ENCODE results near the gene KDF1. TPM values are rescaled to one million over a fixed set of nuclear protein-coding genes. Genes with fewer than 3 reads are reported as not detected.

Gene KDF1
- total and polyA plus RNA-seq, 2 experiments from 2014 or later: 13.6 to 21.1 TPM

GRCh38 chr1:26970810-26971209 is 10.5 kb upstream of the KDF1 start:
- H3K4me3 Mint-ChIP-seq: no peak overlapping the region
- Histone ChIP-seq H2AFZ (no peak overlapping the region), H3K36me3 (ENCODE audit: insufficient read depth) (no peaks in the 10 kb centered on the region), H3K79me2 (replicated peaks; ENCODE audit: insufficient read depth) (no peaks in the 10 kb centered on the region), H4K20me1 (replicated peaks; ENCODE audit: insufficient read depth) (no peaks in the 10 kb centered on the region), H3K9me2 (ENCODE audit: insufficient read depth) (no peaks in the 10 kb centered on the region), H3F3A (replicated peaks; ENCODE audit: low read depth) (no peaks in the 10 kb centered on the region), H3K27me3 (ENCODE audit: insufficient read depth) (no peaks in the 10 kb centered on the region), H3K4me1 (ENCODE audit: insufficient read depth) (peaks cover 11% of the 10 kb centered on the region; the same call in 1 of the 2 replicates), H3K4me3 (no peak overlapping the region), H3K4me2 (no peak overlapping the region), H3K27ac (ENCODE audit: low read depth) (no peak overlapping the region)
- H3K27ac Mint-ChIP-seq: no peak overlapping the region
- TF ChIP-seq REST (IDR thresholded peaks at IDR 0.05; ENCODE audit: unreplicated experiment) (no peak), NANOG (IDR thresholded peaks at IDR 0.05; ENCODE audit: borderline replicate concordance) (no peak), ETS1 (IDR thresholded peaks at IDR 0.05) (no peak), EZH2 (IDR thresholded peaks at IDR 0.05; ENCODE audit: low read depth, unreplicated experiment) (no peak), EZH2phosphoT487 (IDR thresholded peaks at IDR 0.05; ENCODE audit: unreplicated experiment) (no peak), CREB1 (CRISPR knock-in tag; IDR thresholded peaks at IDR 0.05; ENCODE audit: low read depth) (no peak), POLR2AphosphoS5 (IDR thresholded peaks at IDR 0.05; ENCODE audit: low read depth) (no peak), STAT1 (IDR thresholded peaks at IDR 0.05; ENCODE audit: unreplicated experiment) (no peak)
- TF ChIP-seq, protein P1, sequence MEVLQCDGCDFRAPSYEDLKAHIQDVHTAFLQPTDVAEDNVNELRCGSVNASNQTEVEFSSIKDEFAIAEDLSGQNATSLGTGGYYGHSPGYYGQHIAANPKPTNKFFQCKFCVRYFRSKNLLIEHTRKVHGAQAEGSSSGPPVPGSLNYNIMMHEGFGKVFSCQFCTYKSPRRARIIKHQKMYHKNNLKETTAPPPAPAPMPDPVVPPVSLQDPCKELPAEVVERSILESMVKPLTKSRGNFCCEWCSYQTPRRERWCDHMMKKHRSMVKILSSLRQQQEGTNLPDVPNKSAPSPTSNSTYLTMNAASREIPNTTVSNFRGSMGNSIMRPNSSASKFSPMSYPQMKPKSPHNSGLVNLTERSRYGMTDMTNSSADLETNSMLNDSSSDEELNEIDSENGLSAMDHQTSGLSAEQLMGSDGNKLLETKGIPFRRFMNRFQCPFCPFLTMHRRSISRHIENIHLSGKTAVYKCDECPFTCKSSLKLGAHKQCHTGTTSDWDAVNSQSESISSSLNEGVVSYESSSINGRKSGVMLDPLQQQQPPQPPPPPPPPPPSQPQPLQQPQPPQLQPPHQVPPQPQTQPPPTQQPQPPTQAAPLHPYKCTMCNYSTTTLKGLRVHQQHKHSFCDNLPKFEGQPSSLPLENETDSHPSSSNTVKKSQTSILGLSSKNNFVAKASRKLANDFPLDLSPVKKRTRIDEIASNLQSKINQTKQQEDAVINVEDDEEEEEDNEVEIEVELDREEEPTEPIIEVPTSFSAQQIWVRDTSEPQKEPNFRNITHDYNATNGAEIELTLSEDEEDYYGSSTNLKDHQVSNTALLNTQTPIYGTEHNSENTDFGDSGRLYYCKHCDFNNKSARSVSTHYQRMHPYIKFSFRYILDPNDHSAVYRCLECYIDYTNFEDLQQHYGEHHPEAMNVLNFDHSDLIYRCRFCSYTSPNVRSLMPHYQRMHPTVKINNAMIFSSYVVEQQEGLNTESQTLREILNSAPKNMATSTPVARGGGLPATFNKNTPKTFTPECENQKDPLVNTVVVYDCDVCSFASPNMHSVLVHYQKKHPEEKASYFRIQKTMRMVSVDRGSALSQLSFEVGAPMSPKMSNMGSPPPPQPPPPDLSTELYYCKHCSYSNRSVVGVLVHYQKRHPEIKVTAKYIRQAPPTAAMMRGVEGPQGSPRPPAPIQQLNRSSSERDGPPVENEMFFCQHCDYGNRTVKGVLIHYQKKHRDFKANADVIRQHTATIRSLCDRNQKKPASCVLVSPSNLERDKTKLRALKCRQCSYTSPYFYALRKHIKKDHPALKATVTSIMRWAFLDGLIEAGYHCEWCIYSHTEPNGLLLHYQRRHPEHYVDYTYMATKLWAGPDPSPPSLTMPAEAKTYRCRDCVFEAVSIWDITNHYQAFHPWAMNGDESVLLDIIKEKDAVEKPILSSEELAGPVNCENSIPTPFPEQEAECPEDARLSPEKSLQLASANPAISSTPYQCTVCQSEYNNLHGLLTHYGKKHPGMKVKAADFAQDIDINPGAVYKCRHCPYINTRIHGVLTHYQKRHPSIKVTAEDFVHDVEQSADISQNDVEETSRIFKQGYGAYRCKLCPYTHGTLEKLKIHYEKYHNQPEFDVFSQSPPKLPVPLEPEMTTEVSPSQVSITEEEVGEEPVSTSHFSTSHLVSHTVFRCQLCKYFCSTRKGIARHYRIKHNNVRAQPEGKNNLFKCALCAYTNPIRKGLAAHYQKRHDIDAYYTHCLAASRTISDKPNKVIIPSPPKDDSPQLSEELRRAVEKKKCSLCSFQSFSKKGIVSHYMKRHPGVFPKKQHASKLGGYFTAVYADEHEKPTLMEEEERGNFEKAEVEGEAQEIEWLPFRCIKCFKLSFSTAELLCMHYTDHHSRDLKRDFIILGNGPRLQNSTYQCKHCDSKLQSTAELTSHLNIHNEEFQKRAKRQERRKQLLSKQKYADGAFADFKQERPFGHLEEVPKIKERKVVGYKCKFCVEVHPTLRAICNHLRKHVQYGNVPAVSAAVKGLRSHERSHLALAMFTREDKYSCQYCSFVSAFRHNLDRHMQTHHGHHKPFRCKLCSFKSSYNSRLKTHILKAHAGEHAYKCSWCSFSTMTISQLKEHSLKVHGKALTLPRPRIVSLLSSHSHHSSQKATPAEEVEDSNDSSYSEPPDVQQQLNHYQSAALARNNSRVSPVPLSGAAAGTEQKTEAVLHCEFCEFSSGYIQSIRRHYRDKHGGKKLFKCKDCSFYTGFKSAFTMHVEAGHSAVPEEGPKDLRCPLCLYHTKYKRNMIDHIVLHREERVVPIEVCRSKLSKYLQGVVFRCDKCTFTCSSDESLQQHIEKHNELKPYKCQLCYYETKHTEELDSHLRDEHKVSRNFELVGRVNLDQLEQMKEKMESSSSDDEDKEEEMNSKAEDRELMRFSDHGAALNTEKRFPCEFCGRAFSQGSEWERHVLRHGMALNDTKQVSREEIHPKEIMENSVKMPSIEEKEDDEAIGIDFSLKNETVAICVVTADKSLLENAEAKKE (CRISPR knock-in tag; IDR thresholded peaks at IDR 0.05): no peak
- TF ChIP-seq, protein P2, sequence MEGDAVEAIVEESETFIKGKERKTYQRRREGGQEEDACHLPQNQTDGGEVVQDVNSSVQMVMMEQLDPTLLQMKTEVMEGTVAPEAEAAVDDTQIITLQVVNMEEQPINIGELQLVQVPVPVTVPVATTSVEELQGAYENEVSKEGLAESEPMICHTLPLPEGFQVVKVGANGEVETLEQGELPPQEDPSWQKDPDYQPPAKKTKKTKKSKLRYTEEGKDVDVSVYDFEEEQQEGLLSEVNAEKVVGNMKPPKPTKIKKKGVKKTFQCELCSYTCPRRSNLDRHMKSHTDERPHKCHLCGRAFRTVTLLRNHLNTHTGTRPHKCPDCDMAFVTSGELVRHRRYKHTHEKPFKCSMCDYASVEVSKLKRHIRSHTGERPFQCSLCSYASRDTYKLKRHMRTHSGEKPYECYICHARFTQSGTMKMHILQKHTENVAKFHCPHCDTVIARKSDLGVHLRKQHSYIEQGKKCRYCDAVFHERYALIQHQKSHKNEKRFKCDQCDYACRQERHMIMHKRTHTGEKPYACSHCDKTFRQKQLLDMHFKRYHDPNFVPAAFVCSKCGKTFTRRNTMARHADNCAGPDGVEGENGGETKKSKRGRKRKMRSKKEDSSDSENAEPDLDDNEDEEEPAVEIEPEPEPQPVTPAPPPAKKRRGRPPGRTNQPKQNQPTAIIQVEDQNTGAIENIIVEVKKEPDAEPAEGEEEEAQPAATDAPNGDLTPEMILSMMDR (conservative IDR thresholded peaks at IDR 0.05; ENCODE audit: low read depth in 2 of 2): no peak
- H3K27me3 Mint-ChIP-seq (ENCODE audit: insufficient read depth, low read depth, poor library complexity): peaks cover 18% of the 10 kb centered on the region
- H3K9me3 Mint-ChIP-seq: no peaks in the 10 kb centered on the region
- H3K4me1 Mint-ChIP-seq: peaks cover 18% of the 10 kb centered on the region; the same call in 2 of the 3 replicates
- ATAC-seq (no peak), DNase-seq (ENCODE audit: low spot score) (no peak)
- no peaks in the 10 kb centered on the region for H3K36me3 Mint-ChIP-seq (ENCODE audit: low read depth)
